H1 (cell line): ENCODE data around the gene HJURP. TPM values are rescaled to one million over a fixed set of nuclear protein-coding genes. Genes with fewer than 3 reads are reported as not detected.

Experiments used
- BRCA1 ChIP-seq: IDR thresholded peaks from 2 replicates; pipeline ENCODE4 v1.6.1; 2012; ENCODE audit warnings: low read depth, low read length, improper control_type of control experiment
- CHD7 ChIP-seq: fragments of 300-600 bp; sonication (generic); IDR thresholded peaks from 2 replicates; pipeline ENCODE4 v1.7.1; 2012; ENCODE audit warnings: low read length, moderate library complexity, mild to moderate bottlenecking, inconsistent platforms; ENCODE audit not compliant: insufficient replicate concordance
- CREB1 ChIP-seq: IDR thresholded peaks from 2 replicates; pipeline ENCODE4 v1.6.1; 2012; ENCODE audit warnings: inconsistent platforms
- CTCF ChIP-seq, 3 experiments: IDR thresholded peaks; 1 replicate in 2 of 3; 2 replicates in 1 of 3; pipeline versions ENCODE4 v1.5.1 to v1.6.1; 2011; ENCODE audit warnings: low read length in 3 of 3, mild to moderate bottlenecking in 3 of 3, inconsistent platforms in 2 of 3, low read depth in 1 of 3, moderate library complexity in 1 of 3; ENCODE audit not compliant: insufficient read depth in 1 of 3; ENCODE audit errors: control extremely low read depth in 1 of 3
- EGR1 ChIP-seq: IDR thresholded peaks from 2 replicates; pipeline ENCODE4 v1.6.1; 2011; ENCODE audit warnings: low read depth, low read length, borderline replicate concordance
- SAP30 ChIP-seq: fragments of 300-600 bp; sonication (generic); IDR thresholded peaks from 2 replicates; pipeline ENCODE4 v1.7.1; 2012; ENCODE audit warnings: low read length, moderate library complexity, mild to moderate bottlenecking, inconsistent platforms; ENCODE audit not compliant: insufficient read depth, insufficient replicate concordance
- polyA plus RNA-seq, 7 experiments: library from polyadenylated mRNA; depleted of rRNA in 3 of 7; stranded (reverse) in 5 of 7; unstranded in 2 of 7; fragments of >200 nt in 5 of 7; fragments of 200-250 nt in 2 of 7; gene quantifications; 1 replicate in 5 of 7; 2 replicates in 1 of 7; 4 replicates in 1 of 7; pipeline versions ENCODE4 v1.2.1 to v1.2.3, GENCODE V29; 2011 to 2013; ENCODE audit warnings: missing spikeins in 2 of 7, mixed read lengths in 2 of 7
- total RNA-seq: library from RNA; stranded (reverse); fragmentation: NEBNext Ultra II Directional; extraction: Animal tissue kit (Norgen Biotek cat#: 25700); gene quantifications from 2 replicates; pipeline ENCODE4 v1.2.1, GENCODE V29; 2021

The HJURP gene
- total and polyA plus RNA-seq, 2 of the 8 experiments (the other 6 are each of a cell fraction or from before 2014, with no cell fraction given) = 49.3 to 60.5 TPM

GRCh38 chr2:233816771-233817170 lies 37.6 kb downstream of the HJURP start (continued):
- TF ChIP-seq CHD7 (no peak), SAP30 (no peak), BRCA1 (no peak), CREB1 (no peak), EGR1 (no peak), CTCF (IDR thresholded peaks at IDR 0.05; ENCODE audit: control extremely low read depth in 1 of 3, insufficient read depth in 1 of 3, low read depth in 1 of 3, low read length in 3 of 3) (no peak)
